Activated T-cell treated with anti-CD3 and anti-CD28 coated beads, Interleukin-2, amount 50 U/mL, for 1 hour (primary cell): ENCODE results near the gene GRIK3.

ENCODE experiments used
- DNase-seq: peaks from one replicate; pipeline ENCODE4 v3.0.0-alpha.2; 2020

The GRIK3 gene

DNA sequence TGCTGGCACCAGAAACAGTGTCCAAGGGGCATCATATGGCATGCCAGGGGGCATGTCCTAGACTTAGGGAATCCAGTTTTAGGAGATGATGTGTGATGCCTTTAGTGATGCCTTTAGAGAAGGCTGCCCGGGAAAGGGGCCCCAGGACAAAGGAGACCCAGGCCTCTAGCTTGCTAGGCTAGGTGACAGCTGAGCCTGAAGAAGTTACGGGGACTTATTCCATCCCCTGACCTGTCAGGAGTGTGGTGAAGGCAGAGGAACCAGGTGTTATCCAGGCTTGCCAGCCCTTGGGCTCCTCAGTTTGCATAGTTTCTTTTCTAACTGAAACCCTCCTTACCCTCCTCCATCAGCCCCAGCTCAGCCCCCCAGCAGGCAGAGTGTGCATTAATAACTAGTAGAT lies 281.9 kb downstream of the GRIK3 start:
- no peak for DNase-seq

DNA sequence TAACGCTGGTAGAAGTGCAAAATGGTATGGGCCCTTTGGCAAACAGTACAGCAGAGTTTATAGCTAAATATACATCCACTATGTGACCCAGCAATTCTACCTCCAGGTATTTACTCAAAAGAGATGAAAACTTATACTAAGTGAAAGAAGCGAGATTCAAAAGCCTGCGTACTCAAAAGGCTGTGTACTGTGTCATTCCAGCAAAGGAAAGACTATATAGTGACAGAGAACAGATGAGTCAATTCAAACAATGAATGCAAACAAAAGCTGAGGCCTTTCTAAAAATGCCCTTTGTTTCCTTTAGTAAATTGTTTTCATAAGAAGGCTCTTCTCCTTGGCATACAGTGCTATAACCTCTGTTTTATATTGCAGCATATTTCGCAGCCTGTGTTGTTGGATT lies 282.8 kb downstream of the GRIK3 start:
- DNase-seq: no peak

DNA sequence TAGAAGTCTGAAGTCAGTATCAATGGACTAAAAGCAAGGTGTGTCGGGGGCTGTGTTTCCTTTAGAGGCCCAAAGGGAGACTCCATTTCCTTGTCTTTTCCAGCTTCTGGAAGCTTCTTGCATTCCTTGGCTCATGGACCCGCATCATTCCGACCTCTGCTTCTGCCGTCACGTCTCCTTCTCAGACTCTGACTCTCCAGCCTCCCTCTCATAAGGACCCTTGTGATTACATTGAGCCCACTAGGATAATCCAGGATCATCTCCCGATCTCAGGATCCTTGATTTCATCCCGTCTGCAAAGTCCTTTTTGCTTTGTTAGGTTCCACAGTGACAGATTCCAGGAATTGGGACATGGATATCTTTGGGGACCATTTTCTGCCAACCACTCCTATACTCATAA lies 285.8 kb downstream of the GRIK3 start:
- no peak for DNase-seq
